Stimulated activated CD4-positive, alpha-beta T cell treated with anti-CD3 and anti-CD28 coated beads, Interleukin-1b, Interleukin-23, amount 100 ng/mL, for 48 hours (primary cell): Measurements from ENCODE around the gene UACA.
"Not testable (repeated sequence)": the region's sequence is repeated elsewhere in the genome, so short reads cannot be mapped to it uniquely, and the experiment has no call there.

ENCODE experiments used
- DNase-seq: peaks from one replicate; pipeline ENCODE4 v3.0.0-alpha.2; 2020

UACA gene

GRCh38 chr15:70618929-70619328 is 144.4 kb downstream of the UACA start:
- no peak for DNase-seq

DNA sequence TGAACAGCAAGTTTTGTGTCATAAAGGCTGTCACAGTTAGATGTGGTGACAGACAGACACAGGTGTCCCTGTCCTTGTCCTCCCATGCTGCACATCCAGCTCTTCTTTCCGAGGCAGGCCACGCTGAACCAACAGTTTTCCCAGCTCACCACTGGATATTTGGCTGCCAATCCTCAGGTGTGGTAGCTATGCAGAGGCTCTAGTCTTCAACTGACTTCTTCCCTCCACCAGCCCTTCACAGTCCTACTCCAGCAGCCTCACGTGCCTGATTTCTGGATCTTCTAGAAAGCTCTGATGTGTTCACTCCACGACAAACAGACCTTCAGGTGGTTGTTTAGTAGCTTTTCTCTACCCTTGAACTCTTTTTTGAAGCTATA is 145.5 kb downstream of the UACA start:
- no peak for DNase-seq

DNA sequence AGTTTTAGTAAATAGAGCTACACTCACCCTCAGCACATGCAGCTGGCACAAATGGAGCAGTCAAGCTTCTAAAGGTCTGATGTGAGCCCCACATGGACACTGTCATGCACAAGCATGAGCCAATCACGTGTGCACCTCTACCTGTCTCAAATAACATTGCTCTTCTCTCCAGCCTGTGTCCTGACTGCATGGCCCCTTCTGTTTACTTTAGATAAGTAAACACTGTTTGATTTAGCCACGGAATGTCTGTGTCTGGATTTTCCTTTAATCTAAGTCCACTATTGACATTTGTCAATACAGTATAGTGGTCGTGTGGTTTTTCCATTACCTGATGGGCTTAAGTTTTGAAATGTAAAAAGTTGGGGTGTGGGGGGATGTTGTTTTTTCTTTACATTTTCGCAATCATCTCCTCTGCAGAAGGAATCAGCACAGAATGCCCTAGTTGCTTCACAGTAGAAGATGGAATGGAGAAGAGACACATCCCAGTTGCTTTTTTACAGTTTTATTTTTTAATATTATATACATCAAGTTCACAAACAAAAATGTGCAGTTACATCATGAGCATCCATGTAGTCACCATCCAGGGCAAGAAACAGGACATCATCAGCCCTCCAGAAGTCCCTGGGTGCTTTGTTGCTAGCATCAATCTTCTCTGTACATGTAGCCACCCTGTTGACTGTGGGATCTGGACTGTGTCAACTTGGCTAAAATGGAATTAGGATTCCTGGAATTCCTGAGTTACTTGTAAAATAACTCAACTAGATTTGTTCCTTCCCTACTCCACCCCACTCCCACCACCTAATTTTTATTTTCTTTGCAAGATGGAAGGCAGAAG is 146.1 kb downstream of the UACA start:
- no peak for DNase-seq

GRCh38 chr15:70616311-70616756 is 147.0 kb downstream of the UACA start:
- DNase-seq = not testable (repeated sequence)

DNA sequence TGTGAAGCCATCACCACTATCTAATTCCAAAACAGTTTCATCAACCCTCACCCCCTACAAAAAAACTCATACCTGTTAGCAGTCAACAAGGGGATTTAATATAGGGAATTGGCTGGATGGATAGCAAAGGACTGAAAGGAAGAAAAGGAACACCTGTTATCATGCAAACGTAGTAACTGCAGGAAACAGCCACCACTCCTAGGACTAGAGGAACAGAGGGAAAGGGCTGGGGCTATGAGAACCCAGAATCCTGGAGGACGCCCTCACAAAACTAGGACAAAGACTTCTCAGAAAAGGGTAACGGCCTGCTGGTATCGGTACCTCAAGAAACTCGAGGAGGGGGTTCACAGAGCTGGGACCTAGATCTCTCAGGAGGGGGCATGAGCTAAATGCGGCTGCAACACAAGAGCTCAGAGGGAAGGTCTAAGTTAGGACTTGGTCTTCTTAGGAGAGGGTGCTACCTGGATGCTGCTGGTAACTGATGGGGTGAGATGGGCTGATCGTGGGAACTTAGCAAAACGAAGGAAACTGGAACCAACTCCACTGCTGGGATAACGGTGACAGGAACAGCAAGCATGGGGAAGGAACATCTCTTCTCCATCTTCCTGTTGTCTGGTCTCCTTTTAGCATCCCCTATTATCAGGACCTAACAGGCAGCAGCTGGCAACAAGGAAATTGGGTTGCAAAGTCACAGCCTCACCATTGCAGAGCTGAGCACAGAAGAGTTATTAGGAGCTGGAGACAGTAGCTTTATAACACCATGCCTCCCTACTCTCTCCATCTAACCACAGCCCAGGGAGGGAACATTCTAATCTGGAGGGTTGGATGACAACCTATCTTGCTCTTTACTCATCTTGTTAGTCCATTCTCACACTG is 147.7 kb downstream of the UACA start:
- no peak for DNase-seq

GRCh38 chr15:70614221-70614620 is 149.1 kb downstream of the UACA start:
- DNase-seq = no peak

- DNase-seq = no peak
Observed at GRCh38 chr15:70613271-70613670, 150.1 kb downstream of the UACA start.

GRCh38 chr15:70611286-70611685 is 152.1 kb downstream of the UACA start:
- DNase-seq = no peak

DNA sequence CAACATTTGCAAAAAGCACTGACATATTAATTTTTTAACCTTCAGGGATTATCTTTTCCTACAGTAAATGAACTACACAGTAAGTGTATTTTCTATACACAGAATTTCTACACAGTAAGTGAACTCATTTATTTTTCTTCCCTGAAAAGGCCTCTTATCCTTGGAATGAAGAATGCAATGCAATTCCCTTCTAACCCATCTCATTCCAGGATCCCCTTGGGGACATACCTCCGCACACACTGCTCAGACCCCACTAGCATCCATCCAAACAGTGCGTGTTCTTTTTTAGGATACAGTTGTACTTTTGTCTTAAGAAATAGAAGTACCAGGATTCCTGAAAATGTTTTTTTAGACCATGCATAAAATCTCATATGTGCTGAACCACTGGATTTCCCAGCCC is 152.8 kb downstream of the UACA start:
- DNase-seq = no peak

DNA sequence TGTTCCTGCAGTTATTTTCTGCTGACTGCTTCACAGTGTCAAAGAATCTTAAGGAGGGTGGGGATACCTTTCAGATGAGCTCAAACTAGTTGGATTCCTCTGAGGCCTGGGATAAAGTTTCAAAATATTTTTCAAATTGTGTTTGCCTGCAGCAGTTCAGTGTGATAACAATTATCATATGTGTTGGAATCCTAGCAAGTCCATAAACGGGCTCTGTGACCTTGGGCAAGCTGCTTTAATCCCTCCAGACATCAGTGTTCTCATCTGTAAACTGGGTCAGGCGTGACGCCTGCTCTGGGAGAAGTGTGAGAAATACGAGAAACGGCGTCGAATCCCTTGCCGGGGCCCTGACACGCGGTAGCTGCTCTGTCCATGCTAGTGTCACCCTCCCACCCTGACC is 153.5 kb downstream of the UACA start:
- no peak for DNase-seq

DNA sequence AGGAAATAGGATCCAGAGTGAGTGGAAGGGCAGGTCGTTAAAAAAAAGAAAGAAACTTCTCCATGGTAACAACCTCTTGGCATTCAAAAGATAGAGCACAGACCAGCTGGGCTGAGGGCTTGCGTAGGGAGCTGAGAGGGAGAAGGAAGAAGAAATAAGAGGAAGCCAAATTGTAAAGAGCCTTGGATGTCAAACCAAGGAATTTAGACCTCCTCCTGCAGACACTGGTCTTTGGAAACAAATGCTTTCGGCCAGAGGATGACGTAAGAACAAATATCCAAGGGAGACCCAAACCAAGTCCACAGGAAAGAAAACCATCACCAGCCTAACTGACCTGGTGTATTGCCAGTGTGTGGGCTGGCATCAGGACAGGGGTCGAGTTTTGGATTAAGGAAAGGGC is 155.2 kb downstream of the UACA start:
- no peak for DNase-seq

DNA sequence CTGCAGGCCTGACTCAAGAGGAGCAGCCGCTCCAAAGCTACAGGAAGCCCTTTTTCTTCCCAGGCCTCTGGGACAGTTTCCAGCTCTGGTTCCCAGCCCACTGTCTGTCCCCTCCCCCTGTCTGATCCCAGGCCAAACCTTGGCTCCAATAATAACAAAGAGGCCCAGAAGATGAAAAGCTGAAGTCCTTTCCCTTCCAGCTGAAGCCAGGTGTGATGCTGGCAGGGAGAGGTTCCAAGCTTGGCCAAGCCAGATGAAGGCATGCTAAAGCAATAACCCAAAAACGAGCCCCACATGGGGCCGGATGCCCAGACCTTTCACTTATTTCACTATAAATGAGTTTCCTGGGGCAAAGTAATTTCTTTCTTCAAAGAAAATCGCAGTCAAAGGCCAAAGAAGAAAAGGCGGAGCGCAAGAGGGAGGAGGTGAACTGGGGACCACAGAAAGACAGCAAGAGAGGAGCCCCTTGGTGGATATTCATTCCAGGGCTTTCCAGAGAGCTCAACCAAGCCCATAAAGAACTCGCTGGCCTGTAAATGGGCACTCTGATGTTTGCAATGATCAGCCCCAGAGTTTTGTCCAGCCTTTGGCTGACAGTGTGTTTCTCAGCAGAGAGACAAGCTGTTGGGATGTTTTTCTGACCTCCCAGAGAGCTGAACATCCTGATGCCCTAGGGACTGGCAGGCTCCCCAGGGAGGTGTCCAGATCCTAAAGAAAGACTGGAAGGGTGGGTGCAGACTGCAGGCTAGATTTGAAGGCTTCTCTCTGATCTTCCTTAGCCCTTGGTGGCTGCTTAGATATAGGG is 157.6 kb downstream of the UACA start:
- DNase-seq = no peak

- DNase-seq = no peak
Observed at GRCh38 chr15:70604666-70605315, 158.6 kb downstream of the UACA start.
